Memory B cell (primary cell): ENCODE data around the gene SCN10A.
A peak's percentile ranks its signal among the peaks of the same experiment; 100 is the strongest.

Experiments used
- ATAC-seq: fragments of 150-1000 bp; cut with Tn5 transposase; 2 replicates; pipeline ENCODE4 v1.10.0; 2021; ENCODE audit warnings: low read depth, mild to moderate bottlenecking, moderate library complexity
- DNase-seq, 2 donors: peaks; one replicate each; pipeline ENCODE4 v3.0.0; 2022; ENCODE audit warnings: low spot score in 2 of 2
- H3K27ac Mint-ChIP-seq: one replicate; pipeline ENCODE4 v1.8.0; 2022; ENCODE audit warnings: mild to moderate bottlenecking, moderate library complexity, mixed read lengths
- H3K27me3 Mint-ChIP-seq: one replicate; pipeline ENCODE4 v1.8.0; 2022; ENCODE audit warnings: mixed read lengths
- H3K36me3 Mint-ChIP-seq: one replicate; pipeline ENCODE4 v1.8.0; 2022; ENCODE audit warnings: mild to moderate bottlenecking, mixed read lengths
- H3K4me1 Mint-ChIP-seq: one replicate; pipeline ENCODE4 v1.8.0; 2022; ENCODE audit warnings: mixed read lengths
- H3K4me3 Mint-ChIP-seq: one replicate; pipeline ENCODE4 v1.8.0; 2022; ENCODE audit warnings: mild to moderate bottlenecking, moderate library complexity, mixed read lengths
- H3K9me3 Mint-ChIP-seq: one replicate; pipeline ENCODE4 v1.8.0; 2022; ENCODE audit warnings: mixed read lengths

The SCN10A gene

DNA sequence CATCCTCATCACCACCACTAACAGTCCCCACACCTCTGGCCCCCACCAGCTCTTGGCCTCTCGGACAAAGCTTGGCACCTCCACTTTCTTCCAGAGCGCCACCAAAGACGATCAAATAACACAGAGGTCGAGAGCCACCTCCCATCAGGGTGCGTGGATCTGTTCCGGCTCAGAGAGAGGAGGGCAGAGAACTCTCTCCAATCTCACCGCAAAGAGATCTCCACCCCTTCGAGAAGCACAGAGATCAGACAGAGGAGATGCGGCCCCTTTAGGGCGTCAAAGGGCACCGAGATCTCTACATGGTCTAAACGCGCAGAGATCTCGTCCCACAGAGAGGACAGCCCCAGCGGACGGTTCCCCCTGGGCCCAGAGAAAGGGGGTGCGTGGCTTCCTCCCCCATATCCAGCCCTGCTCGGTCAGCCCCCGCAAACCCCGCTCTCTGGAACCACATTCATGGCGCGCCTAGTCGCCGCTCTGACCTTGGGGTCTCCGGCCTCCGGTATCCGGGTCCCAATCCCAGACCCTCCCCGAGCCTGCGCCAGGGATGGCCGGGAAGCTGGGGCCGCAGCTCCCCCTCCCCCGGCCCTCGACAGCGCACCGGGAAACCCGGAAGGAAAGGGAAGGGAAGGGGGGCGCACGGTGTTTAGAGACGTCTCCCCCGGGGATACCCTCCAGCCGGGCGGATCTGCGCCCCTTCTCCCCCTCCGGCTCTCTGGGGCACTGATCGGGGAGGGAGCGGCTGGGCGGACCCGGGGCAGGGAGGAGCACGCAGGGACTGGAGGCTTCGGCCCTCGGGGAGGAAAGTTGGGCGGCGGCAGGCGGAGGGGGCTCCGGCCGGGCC lies 167.1 kb downstream of the SCN10A start:
- peaks cover 4% of the 10 kb centered on the region for H3K4me1 Mint-ChIP-seq
- DNase-seq: no peak
- no peak overlapping the region for H3K27ac Mint-ChIP-seq
- H3K4me3 Mint-ChIP-seq: peak overlapping the region; percentile 64
- H3K9me3 Mint-ChIP-seq: peaks cover 1% of the 10 kb centered on the region
- no peaks in the 10 kb centered on the region for H3K36me3 Mint-ChIP-seq
- ATAC-seq: no peak
- peaks cover 9% of the 10 kb centered on the region for H3K27me3 Mint-ChIP-seq

DNA sequence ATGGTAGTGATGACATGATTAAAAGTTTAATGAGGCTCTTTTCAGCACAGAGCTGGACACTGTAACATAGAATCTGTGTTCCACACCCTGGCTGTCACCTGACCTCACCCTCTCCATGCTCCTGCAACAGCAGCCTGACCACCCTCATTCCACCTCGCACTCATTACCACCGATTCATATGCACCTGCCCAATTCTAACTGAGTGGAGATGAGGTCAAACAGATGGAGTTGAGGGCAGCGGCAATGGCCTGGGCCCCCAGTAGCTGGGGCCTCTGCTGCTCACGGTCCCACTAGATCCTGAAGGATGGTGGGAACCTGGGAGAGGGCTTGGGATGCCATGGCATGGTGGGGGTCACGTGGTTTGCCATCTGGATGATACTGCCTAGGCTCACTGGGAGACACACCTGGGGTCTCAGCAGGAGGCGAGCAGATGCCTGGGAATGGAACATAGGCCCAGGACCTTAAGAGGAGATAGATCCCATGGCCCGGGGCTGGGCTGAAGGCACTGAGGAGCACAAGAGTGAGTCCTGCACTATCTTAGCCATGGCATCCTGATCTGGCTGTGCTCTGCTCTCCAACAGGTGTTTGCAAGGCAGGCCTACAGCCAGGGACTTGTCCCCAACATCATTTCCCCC lies 167.9 kb downstream of the SCN10A start:
- H3K9me3 Mint-ChIP-seq: peaks cover 1% of the 10 kb centered on the region

DNA sequence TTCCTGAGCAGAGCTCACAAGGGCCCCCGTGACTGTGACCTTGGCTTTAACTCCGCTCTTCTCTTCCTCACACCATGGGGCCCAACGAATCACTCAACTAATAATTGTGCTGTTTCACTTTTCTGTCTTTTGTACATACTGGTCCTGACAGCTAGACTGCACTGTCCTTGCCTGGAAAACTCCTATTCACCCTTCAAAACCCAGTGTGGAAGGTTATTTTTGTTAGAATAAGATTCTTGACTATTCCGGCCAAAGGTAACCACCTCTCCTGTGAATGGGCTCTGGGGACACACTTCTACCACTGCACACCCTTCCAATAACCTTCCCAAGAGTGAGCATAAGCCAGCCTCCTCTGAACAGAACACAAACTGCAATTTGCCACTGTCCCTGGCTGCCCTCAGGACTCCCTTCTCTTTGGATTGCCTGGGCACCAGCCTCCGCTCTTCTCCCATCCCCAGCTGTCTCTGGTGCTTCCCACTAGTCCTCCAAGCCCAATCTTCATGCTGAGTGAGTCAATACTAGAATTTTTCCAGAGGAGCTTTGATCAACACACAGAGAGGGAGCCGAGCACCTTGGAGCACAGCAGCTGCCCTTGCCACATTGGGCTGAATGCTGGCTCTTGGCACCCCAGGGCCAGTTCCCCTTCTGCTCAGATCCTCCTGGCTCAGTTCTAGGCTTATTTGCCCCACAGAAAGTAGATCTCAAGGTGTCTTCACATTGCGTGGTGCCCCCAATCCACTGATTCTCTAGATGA lies 168.6 kb downstream of the SCN10A start:
- H3K4me3 Mint-ChIP-seq: no peak overlapping the region
- peaks cover 1% of the 10 kb centered on the region for H3K9me3 Mint-ChIP-seq
- no peaks in the 10 kb centered on the region for H3K36me3 Mint-ChIP-seq
- H3K4me1 Mint-ChIP-seq: peaks cover 4% of the 10 kb centered on the region
- ATAC-seq: no peak
- peaks cover 11% of the 10 kb centered on the region for H3K27me3 Mint-ChIP-seq
- no peak for DNase-seq
- no peak overlapping the region for H3K27ac Mint-ChIP-seq

More for the DNA sequence above, 167.9 kb downstream of the SCN10A start:
- no peak overlapping the region for H3K4me3 Mint-ChIP-seq
- DNase-seq: no peak
- no peaks in the 10 kb centered on the region for H3K36me3 Mint-ChIP-seq
- peaks cover 9% of the 10 kb centered on the region for H3K27me3 Mint-ChIP-seq
- no peak overlapping the region for H3K27ac Mint-ChIP-seq
- H3K4me1 Mint-ChIP-seq: peaks cover 4% of the 10 kb centered on the region
- ATAC-seq: no peak
